HG03439 (cell line): ENCODE measurements around the gene INHA.

ENCODE experiments used
- ATAC-seq: cut with Tn5 transposase; IDR thresholded peaks from one replicate; pipeline ENCODE4 v1.9.1; 2021; ENCODE audit warnings: mild to moderate bottlenecking, moderate library complexity; ENCODE audit not compliant: unreplicated experiment

The INHA gene

GRCh38 chr2:219540784-219541504, 31.2 kb upstream of the INHA start:
- no peak for ATAC-seq

DNA sequence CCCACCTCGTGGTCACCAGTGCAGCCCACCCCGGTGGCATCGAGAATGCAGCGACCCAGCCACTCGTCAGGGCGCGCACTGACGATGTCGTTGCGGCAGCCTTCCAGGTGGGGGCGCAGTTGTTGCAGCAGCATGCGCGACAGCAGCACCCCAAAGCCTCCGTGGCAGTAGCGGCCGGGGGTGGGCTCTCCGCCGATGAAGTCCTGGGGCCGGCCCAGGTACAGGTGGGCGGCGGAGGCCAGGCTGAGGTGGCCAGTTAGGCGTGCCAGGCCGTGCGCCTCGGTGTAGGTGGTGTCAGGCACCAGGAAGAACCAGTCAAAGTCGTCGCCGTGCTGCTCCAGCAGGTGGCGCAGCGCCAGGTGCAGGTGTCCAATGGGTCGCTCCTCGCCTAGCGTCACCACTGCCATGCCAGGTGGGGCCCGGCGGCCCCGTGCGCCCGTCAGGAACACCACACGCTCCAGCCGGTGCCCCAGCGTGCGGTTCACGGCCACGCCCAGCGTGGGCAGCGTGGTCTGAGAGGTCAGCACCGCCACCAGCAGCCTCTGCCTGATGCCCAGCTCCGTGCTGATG, 30.4 kb upstream of the INHA start:
- peak; percentile 45 for ATAC-seq

DNA sequence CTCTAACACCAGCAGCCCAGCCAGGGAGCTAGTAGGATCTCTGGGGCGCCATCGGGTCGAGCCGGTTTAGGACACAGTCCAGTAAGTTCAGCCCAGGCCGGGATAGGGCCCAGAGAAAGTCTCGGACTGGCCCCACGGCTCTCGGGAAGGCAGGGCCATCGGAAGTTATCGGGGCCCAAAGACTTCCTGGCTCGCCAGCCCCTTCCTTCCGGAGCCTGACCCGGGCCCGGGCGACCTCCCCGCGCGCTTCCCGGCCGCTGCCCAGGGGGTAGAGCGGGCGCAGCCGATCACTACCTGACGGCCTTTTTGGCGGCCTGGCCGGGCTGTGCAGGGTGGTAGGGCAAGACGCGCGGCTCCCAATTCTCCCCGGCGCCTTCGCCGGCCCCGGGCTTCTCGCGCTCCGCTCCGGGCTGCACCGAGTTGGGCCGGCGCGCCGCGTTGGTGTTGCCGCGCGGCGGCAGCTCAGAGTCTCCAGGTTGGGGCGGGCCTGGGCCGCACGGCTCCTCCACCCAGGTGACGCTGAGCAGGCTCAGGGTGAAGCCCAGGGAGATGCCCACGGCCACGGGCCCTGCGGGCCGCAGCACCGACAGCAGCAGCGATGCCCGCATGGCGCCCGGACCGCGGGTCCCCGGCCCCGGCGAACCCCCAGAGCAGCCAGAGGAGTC, 29.0 kb upstream of the INHA start:
- ATAC-seq, result peak; percentile 32

DNA sequence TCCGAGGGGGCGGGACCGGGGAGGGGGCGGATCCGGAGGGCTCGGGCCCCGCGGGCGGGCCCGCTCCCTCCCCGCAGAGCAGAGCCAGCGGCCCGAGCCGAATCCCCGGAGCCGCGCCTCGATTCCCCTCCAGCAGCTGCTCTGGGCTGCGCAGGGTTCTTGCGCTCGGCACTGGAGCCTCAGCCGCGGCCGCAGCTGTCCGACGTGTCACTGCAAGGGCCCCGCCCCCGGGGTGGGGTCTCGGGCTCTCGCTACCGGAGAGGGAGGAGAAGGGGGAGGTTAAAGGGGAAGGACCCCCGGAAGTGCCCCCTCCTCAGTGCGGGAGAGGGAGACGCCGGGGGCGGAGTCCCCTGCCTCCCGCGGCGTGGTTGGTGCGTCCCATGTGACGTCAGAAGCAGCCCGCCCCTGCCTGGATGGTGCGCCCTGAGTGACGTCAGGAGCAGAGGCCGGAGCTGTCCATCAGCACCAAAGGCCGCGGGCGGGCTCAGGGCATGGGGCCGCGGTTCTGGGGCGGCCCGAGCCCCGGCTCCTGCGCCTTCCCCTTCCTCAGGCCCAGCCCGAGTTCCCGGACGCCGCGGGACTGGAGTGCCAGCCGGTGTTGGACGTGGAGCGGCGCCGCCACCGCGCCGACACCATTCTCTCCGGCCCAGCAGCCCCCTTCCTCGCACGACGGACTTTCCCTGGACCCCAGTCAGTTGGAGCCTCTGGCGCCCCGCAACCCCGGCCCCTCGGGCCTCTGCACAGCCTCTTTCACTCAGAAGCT, 28.3 kb upstream of the INHA start, which contains the start of the genes CHPF and TMEM198:
TSS of gene CHPF (minus strand) at position 214 of the 763 bp plus-strand sequence. CDS start 271 bp downstream, outside the sequence.
TSS of gene TMEM198 (plus strand) at position 433 of the 763 bp plus-strand sequence. CDS start 700 bp downstream, outside the sequence.
- ATAC-seq, result peak; percentile 81

DNA sequence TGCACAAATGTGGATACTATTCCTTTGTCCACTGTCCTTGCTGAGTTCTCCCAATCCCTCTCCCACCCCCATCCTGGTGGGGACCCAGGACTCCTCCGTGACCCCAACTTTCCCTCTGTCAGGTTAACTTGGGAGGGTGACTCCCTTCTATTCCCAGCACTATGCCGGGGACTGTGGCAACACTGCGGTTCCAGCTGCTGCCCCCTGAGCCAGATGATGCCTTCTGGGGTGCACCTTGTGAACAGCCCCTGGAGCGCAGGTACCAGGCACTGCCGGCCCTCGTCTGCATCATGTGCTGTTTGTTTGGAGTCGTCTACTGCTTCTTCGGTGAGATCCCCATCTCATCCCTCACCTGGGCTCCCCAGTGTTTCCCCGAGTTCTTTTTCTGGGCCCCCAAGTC, 27.5 kb upstream of the INHA start:
- no peak for ATAC-seq

- ATAC-seq, result no peak
These were observed 26.7 kb upstream of the INHA start for GRCh38 chr2:219545295-219545942.

DNA sequence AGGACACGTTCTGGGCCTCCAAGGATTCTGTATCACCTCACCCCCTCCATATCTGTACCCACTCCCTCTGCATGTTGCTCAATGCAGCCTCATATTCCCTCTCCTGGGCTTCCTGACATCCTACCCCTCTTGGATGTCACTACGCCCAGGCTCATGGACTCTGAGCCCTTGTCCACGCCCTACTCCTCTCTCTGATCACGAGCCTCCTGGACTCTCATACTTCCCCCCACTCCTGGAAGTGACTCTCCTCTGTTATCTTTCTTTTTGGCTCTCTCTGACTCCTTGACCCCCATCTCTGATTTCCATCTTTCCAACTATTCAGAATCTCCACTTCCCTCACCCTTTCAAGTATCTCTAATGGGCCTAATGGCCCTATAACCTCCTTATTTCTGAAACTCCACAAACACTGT, 26.2 kb upstream of the INHA start:
- ATAC-seq, result no peak

- ATAC-seq, result no peak
These were observed 24.5 kb upstream of the INHA start for GRCh38 chr2:219547621-219548020.

- no peak for ATAC-seq
These were observed 23.1 kb upstream of the INHA start for GRCh38 chr2:219548990-219549389.

- ATAC-seq, result no peak
These were observed 22.5 kb upstream of the INHA start for GRCh38 chr2:219549619-219550018.

DNA sequence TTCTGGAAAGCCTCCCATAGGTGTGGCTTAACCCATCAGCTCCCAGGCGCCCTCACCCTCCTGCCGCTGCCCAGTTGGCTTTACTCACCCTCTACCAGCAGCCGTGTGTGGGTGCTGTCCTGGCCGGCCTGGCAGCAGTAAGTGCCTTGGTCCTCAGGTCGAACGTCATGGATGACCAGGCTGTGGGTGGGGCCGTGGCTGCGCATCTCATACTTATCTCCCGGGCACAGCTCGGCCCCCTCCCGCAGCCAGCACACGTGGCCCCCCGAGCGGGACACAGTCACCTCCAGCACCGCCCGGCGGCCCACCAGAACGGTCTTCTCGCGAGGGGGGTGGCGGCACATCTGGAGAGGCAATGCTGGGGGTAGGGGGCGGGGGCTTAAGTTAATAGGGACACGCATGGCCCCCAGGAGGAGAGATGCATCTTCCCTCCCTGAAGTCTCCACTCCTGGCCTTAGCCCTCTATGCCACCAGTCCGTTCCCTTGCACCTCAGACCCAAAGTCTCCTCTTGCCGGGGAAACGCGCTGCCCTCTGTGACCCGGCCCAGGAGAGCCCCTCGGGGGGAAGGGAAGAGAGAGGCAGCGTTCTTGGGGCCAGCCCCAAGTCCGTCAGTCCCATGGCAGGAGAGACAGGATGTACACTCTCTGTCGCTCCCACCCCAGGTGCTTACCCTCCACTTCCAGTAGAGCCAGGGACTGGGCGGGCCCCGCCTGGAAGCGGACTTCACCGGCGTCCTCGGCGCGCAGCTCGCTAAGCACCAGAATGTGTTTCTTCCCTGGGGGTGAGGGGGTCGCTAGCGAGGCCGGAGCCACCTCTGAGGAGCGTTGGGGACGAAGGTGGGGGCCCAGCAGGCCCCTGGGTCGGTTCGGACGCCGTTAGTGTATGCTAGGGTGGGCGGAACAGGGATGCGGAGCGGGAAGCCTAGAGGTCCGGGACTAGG, 20.4 kb upstream of the INHA start:
- no peak for ATAC-seq

GRCh38 chr2:219552382-219553167, 19.5 kb upstream of the INHA start:
- ATAC-seq, result peak; percentile 69

- no peak for ATAC-seq
These were observed 19.0 kb upstream of the INHA start for GRCh38 chr2:219553168-219553417.

DNA sequence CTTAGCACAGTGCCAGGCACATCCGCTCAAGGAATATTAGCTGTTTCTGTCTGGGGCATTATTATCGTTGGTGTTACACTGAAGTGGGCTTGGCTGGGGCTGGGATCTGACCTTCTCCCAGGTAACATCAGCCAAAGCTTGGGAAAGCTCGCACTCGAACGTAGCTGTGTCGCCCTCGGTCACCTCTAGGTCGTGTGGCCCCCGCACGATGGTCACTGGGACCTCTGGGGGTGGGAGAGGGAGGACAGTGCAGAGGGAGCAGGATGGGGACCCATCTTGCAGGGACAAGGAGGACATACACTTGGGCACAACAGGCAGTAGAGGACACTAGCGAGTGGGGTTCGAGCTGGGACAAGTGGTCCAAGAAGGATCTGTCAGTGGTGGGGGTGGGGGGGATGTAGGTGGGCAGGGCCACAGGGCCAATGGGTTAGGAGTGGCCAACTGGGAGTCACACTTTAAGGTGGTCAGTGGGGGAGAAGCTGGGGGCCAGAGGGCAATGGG, 18.6 kb upstream of the INHA start:
- ATAC-seq, result no peak

- ATAC-seq, result no peak
These were observed 17.8 kb upstream of the INHA start for GRCh38 chr2:219554350-219554749.

- no peak for ATAC-seq
These were observed 16.2 kb upstream of the INHA start for GRCh38 chr2:219555956-219556355.

DNA sequence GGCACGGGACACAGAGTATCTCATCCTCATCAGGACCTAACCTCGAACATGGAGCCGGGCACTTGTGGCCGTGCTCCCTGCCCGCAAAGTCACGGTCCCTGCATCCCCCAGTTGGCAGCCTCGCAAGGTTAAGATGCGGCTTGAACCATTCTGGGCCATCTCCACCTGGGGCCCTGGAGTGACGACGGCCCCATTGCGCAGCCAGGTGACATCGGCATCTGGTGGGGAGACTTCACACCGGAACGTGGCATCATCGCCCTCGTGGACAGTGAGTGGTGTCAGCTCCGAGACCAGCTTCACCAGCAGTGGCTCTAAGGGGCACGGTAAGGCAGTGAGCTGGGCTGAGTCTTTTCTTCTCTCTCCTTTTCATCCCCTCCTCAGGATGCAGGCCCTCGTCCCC, 15.7 kb upstream of the INHA start:
- ATAC-seq, result no peak

- ATAC-seq, result no peak
These were observed 14.8 kb upstream of the INHA start for GRCh38 chr2:219557320-219557719.
